GM12872 (cell line): Measurements from ENCODE around the gene COPS7B.

Source experiments
- TF ChIP-seq, protein P1 (sequence below): IDR thresholded peaks from 3 replicates; pipeline ENCODE4 v1.5.1; 2011; ENCODE audit warnings: low read depth, mild to moderate bottlenecking, low read length, moderate library complexity; ENCODE audit not compliant: insufficient read depth

COPS7B gene

DNA sequence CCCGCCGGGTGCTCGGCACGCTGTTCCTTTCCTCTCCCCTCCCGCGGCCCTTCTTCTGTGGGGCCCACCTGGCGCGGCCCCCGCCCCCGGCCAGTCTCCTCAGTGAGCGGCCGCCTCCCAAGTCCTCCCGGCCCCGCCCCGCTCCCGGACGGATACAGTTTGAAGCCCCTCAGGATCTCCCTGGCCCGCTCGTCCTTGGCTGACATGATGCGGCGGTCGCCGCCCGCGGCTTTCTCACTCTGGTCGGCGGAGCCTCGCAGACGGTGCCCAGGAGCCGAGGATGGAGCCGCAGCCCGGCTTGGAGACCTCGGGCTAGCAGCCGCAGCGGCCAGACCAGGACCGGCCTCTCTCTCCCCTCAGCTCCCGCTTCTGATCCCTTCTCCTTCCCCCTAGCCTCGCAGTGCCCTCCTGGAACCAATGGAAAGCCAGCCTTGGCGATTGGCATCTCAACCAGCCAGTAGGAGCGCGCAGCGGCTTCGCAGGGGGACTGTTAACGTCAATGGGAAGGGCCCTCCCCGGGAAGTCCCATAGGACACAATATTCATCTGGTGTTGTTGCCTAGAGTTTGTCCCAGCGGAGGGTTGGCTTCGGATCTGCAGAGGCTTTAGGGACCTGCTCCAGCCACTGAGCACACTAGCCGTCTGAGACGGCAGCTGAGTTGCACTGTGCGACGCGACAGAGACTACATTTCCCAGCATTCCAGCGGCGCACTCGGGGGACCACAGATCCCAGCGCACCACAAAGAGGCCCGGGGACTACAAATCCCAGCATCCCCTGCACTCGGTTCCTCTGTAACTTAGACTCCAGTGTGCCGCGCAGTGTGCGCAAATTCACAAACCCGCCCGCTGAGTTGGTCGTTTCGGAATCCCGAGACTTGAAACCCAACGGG is 5.1 kb upstream of the COPS7B start, which contains the start of gene PDE6D:
TSS of gene PDE6D (minus strand) at position 374 of the 889 bp plus-strand sequence. CDS start at position 206, 168 bp downstream.
- TF ChIP-seq, protein P1, sequence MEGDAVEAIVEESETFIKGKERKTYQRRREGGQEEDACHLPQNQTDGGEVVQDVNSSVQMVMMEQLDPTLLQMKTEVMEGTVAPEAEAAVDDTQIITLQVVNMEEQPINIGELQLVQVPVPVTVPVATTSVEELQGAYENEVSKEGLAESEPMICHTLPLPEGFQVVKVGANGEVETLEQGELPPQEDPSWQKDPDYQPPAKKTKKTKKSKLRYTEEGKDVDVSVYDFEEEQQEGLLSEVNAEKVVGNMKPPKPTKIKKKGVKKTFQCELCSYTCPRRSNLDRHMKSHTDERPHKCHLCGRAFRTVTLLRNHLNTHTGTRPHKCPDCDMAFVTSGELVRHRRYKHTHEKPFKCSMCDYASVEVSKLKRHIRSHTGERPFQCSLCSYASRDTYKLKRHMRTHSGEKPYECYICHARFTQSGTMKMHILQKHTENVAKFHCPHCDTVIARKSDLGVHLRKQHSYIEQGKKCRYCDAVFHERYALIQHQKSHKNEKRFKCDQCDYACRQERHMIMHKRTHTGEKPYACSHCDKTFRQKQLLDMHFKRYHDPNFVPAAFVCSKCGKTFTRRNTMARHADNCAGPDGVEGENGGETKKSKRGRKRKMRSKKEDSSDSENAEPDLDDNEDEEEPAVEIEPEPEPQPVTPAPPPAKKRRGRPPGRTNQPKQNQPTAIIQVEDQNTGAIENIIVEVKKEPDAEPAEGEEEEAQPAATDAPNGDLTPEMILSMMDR, result no peak

DNA sequence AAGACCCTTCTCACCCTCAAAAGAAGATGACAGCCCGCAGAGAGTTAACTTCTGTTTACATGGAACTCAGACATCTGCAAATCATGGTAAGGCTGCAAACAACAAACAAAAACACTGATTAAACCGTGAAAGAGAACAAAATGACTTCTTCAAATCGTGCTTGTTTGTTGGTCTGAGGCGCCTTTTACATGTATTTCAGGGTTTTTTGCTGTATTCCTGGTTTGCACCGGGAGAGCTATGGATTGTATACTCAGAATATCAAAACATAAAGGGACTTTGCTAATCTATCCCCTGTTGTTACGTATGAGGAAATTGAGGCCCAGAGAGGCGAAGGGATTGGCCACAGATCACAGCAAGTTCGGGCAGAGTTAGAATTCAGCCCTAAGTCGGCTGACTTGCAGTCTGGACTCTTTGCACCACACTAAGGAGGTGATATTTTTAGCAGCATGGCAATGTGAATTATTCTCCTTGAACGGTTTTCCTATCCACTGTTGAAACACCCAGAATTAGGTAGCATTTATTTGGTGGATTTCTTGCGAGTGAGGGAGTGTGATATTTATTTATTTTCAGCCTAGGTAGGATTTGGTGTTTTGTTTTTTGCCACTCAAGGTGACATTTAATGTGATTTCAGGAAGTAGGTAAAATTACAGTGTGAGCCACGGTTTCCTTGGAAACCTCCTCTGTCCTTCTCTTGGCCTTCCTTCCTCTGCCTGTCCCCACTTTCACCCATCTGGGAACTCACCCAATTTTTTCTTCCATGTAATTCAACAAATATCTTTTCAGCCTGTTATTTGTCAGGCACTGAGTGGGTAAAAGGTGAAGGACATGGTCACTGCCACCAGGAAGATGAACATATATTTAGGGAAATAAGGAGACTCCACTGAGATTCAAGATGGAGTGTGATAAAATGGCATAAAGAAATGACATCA is 4.2 kb upstream of the COPS7B start:
- TF ChIP-seq, protein P1, result no peak

DNA sequence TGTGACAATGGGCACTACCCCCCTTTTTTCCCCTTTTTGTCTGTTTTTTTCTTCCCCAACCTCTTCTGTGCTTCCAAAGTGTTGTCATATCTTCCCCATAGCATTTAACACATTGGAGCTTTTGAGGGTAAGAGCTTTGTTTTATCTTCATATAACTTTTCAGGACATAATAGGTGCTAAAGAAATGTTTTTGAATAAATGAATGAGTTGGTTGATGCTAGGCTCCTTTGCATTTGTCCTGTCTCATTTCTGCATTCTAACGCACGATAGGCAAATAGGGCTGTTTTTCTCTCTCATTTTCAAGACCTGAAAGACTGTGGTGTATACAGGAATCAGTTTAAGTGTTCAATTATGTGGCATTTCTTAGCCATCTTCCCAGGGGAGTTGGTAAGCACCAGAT is 832 bp upstream of the COPS7B start:
- TF ChIP-seq, protein P1, result no peak

DNA sequence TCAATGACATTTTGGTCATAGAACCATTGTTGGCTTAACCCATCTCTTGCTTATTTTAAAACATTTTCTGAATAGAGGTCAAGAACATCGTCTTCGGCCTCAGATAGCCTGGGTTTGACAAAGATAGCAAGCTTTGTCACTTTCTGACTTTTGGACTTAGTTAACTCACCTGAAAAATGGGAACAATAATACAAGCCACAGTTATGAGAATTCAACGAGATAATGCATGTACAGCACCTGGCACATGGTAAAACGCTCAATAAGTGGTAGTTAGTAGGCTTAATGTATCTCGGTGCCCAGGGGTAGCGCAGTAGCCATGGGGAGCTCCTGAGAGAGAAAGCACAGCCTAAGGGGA is 446 bp upstream of the COPS7B start:
- TF ChIP-seq, protein P1, result no peak

DNA sequence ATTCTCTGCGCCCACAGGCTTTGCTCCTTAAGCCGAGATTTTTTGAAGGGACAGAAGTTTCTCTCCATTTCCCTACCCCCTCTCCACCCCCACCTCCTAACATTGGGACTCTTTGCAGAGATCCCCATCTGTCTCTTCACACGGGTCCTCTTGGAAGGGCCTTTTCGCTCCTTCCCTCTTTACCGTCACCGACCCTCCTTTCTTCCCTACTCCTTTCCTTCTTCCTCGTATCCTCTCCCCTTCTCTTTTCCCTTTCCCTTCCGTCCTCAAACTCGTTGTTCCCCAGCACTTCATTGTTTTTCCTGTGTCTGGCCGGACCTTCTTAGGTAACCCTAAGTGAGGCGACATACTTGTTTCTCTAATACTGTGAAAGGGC is 660 bp downstream of the COPS7B start:
- TF ChIP-seq, protein P1, result no peak

DNA sequence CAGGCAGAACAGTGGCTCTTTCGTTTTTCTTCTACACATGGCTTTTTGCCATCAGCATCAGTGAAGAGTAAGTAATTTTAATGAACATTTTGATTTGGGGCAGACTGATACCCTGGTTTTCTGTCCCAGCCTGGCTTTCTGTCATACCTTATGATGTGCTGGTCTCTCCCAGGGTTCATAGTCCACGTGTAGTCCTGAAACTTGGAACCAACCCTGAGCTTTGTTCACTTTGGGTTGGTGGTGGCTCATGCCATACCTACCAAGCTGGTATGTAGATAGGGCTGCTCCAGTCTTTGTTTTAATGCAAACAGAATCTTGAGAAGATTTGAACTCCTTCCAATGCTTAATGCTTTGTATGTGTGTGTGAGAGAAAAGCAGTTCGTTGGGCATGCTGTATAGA is 4.9 kb downstream of the COPS7B start:
- TF ChIP-seq, protein P1, result no peak

DNA sequence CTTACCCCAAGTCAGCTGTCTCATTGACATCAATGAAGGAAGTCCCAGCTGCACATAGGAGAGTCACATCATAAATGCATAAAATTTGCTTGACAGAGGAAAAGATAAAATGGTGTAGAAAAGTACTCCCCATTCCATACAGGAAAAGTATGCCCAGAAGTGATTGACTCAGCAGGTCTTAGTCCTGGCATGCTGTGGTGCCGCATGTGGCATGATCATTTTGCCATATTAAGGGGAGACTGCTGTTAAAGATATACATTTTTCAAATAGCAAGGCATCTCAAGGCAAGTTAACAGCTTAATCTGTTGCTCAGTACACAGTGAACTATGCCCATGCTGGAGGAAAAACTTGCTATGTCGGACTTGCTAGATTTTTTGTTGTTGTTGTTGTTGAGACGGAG is 8.1 kb downstream of the COPS7B start:
- TF ChIP-seq, protein P1, result no peak
